DOHH2 (cell line): Measurements from ENCODE around the gene TIE1.

ENCODE experiments used
- H3F3A ChIP-seq: fragments of 200-600 bp; sonication (generic), shearing (Covaris generic); 2 replicates; pipeline ENCODE4 v1.6.0; 2016; ENCODE audit warnings: antibody characterized with exemption, mild to moderate bottlenecking; ENCODE audit not compliant: control insufficient read depth, insufficient read depth
- H3K27ac ChIP-seq: fragments of 200-600 bp; sonication (generic); 2 replicates; pipeline ENCODE4 v1.5.1; 2014; ENCODE audit warnings: low read depth, mild to moderate bottlenecking, low read length, moderate library complexity
- H3K27me3 ChIP-seq: fragments of 200-600 bp; sonication (generic); 2 replicates; pipeline ENCODE4 v1.6.1; 2014; ENCODE audit warnings: mild to moderate bottlenecking, low read length, mixed read lengths; ENCODE audit not compliant: control insufficient read depth
- H3K36me3 ChIP-seq: fragments of 200-600 bp; sonication (generic); 2 replicates; pipeline ENCODE4 v1.6.1; 2014; ENCODE audit warnings: mild to moderate bottlenecking, low read length, moderate library complexity, mixed read lengths; ENCODE audit not compliant: control insufficient read depth
- H3K4me1 ChIP-seq: fragments of 200-600 bp; sonication (generic); 2 replicates; pipeline ENCODE4 v1.6.1; 2014; ENCODE audit warnings: mild to moderate bottlenecking, low read length, mixed read lengths; ENCODE audit not compliant: control insufficient read depth
- H3K4me2 ChIP-seq: fragments of 200-600 bp; sonication (generic); 2 replicates; pipeline ENCODE4 v1.6.0; 2014; ENCODE audit warnings: mild to moderate bottlenecking, low read length, moderate library complexity
- H3K4me3 ChIP-seq: fragments of 200-600 bp; sonication (generic); 2 replicates; pipeline ENCODE4 v1.5.1; 2014; ENCODE audit warnings: mild to moderate bottlenecking, low read length, mixed read lengths
- H3K79me2 ChIP-seq: fragments of 200-600 bp; sonication (generic); 2 replicates; pipeline ENCODE4 v1.6.1; 2014; ENCODE audit warnings: mild to moderate bottlenecking, low read length, mixed read lengths; ENCODE audit not compliant: control insufficient read depth
- H3K9me2 ChIP-seq: fragments of 200-600 bp; sonication (generic); replicated peaks from 2 replicates; pipeline ENCODE4 v1.6.1; 2014; ENCODE audit warnings: mild to moderate bottlenecking, low read length, mixed read lengths; ENCODE audit not compliant: control insufficient read depth
- H3K9me3 ChIP-seq: fragments of 200-600 bp; sonication (generic); 2 replicates; pipeline ENCODE4 v1.6.1; 2014; ENCODE audit warnings: antibody characterized with exemption, low read length, mixed read lengths; ENCODE audit not compliant: control insufficient read depth, insufficient read depth
- H4K20me1 ChIP-seq: fragments of 200-600 bp; sonication (generic); 2 replicates; pipeline ENCODE4 v1.6.0; 2014; ENCODE audit warnings: low read depth, mild to moderate bottlenecking, antibody characterized with exemption, low read length, moderate library complexity; ENCODE audit not compliant: control insufficient read depth, insufficient read depth
- EZH2phosphoT487 ChIP-seq: fragments of 200-600 bp; sonication (generic); IDR thresholded peaks from 2 replicates; pipeline ENCODE4 v1.6.1; 2017; ENCODE audit warnings: borderline replicate concordance, mild to moderate bottlenecking, antibody characterized with exemption, low read length, moderate library complexity, mixed read lengths
- TF ChIP-seq, protein P1 (sequence below): fragments of 200-600 bp; sonication (generic); IDR thresholded peaks from one replicate; pipeline ENCODE4 v1.5.1; 2014; ENCODE audit warnings: antibody characterized with exemption, mild to moderate bottlenecking, low read depth, low read length; ENCODE audit not compliant: poor library complexity, severe bottlenecking

Gene TIE1

DNA sequence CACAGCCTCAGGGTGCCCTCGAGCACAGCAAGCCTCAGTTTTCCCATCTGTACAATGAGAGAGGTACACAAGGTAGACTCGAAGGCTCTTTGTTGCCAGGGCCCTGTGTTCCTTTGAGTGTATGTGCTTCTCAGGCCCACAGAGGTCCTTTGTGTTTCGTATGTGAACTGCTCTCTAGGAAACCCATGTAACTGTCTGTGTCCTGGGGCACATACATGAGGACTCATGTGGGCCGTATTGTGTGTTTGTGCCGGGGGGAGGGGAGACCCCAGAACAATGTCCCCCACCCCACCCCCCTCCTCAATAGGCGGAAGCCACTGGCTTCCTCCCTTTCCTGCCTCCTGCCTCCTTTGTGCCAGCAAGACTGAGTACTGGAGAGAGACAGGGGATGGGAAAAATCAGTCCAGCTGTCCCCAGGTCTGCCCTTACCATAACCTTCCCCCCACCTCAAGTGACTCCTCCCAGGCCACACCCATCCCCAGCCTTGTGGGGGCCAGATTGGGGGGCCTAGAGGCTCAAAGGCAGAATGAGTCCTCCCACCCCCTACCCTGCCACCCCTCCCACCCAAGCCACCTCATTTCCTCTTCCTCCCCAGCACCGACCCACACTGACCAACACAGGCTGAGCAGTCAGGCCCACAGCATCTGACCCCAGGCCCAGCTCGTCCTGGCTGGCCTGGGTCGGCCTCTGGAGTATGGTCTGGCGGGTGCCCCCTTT, at the start of gene TIE1:
Gene TIE1, plus strand, starts transcription at position 605 of the 717 bp plus-strand sequence. Its CDS starts 90 bp downstream, at position 695.
- Histone ChIP-seq H3K9me3 (no peaks in the 10 kb centered on the region), H3K79me2 (no peaks in the 10 kb centered on the region), H4K20me1 (no peaks in the 10 kb centered on the region), H3K4me2 (no peak within 1 kb of the TSS), H3K9me2 (no peaks in the 10 kb centered on the region), H3K27me3 (0 out of 2 replicates have a peak, but pooled peaks cover 3% of the 10 kb centered on the region), H3K27ac (no peak within 1 kb of the TSS), H3K4me1 (peaks cover 3% of the 10 kb centered on the region; the same call in 1 of the 2 replicates), H3F3A (no peaks in the 10 kb centered on the region), H3K4me3 (no peak within 1 kb of the TSS), H3K36me3 (no peaks in the 10 kb centered on the region)
- TF ChIP-seq EZH2phosphoT487 = no peak
- TF ChIP-seq, protein P1, sequence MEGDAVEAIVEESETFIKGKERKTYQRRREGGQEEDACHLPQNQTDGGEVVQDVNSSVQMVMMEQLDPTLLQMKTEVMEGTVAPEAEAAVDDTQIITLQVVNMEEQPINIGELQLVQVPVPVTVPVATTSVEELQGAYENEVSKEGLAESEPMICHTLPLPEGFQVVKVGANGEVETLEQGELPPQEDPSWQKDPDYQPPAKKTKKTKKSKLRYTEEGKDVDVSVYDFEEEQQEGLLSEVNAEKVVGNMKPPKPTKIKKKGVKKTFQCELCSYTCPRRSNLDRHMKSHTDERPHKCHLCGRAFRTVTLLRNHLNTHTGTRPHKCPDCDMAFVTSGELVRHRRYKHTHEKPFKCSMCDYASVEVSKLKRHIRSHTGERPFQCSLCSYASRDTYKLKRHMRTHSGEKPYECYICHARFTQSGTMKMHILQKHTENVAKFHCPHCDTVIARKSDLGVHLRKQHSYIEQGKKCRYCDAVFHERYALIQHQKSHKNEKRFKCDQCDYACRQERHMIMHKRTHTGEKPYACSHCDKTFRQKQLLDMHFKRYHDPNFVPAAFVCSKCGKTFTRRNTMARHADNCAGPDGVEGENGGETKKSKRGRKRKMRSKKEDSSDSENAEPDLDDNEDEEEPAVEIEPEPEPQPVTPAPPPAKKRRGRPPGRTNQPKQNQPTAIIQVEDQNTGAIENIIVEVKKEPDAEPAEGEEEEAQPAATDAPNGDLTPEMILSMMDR = no peak

DNA sequence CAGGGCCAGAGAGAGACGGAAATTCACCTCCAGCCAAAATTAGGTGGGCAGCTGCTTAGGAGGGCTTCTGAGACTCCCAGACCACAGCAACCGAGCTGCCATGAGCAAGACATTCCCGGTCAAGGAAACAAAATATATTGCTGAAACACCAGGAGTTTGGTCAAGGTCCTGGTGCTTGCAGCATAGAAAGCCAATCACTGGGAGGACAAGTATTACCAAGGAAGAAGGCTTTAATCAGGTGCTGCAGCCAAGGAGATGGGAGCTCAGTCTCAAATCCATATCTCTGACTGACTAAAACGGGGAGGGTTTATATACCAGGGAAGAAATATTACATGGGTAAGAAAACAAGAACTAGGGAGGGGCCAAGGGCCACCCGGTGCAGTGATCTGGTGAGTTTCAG, 49.8 kb upstream of the TIE1 start:
- Histone ChIP-seq H3K9me3 (0 out of 2 replicates have a peak, but pooled peaks cover 3% of the 10 kb centered on the region), H3K4me3 (no peak overlapping the region), H3K79me2 (no peaks in the 10 kb centered on the region), H3K4me1 (no peaks in the 10 kb centered on the region), H4K20me1 (no peaks in the 10 kb centered on the region), H3K27ac (no peak overlapping the region), H3K27me3 (peaks cover 8% of the 10 kb centered on the region; the same call in 1 of the 2 replicates), H3K36me3 (no peaks in the 10 kb centered on the region), H3K4me2 (no peak overlapping the region), H3F3A (no peaks in the 10 kb centered on the region), H3K9me2 (no peaks in the 10 kb centered on the region)
- TF ChIP-seq EZH2phosphoT487 = no peak
- TF ChIP-seq, protein P1 = no peak

DNA sequence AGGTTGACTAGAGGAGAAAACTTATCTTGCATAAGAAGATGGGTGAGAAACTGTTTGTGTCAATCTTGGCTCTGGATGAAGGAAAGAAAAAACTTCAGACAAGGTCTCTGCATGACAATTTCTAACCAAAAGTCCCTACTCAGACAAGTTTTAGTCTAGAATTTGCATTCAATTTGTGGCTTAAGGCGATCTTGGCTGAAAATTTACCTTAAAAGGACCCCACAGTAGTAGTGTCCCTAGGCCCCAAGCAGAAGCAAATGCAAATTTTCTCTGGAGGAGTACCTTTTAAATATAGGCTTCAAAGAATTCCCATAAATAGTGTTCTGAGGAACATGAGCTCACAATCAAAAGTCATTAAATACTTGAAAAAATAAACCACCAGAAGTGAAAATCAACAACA, 48.6 kb upstream of the TIE1 start:
- no peaks in the 10 kb centered on the region for H3K36me3 ChIP-seq
- H3K27me3 ChIP-seq = peaks cover 8% of the 10 kb centered on the region; the same call in 1 of the 2 replicates
- no peaks in the 10 kb centered on the region for H3K9me2 ChIP-seq
- no peaks in the 10 kb centered on the region for H4K20me1 ChIP-seq
- no peak overlapping the region for H3K27ac ChIP-seq
- H3K4me1 ChIP-seq = no peaks in the 10 kb centered on the region
- H3K4me3 ChIP-seq = no peak overlapping the region
- no peaks in the 10 kb centered on the region for H3K79me2 ChIP-seq
- TF ChIP-seq EZH2phosphoT487 = no peak
- TF ChIP-seq, protein P1 = no peak
- H3K9me3 ChIP-seq = 0 out of 2 replicates have a peak, but pooled peaks cover 1% of the 10 kb centered on the region
- H3K4me2 ChIP-seq = no peak overlapping the region
- no peaks in the 10 kb centered on the region for H3F3A ChIP-seq
